WERI-Rb-1 (cell line): ENCODE results near the gene NME4.

ENCODE experiments used
- DNase-seq: peaks from one replicate; pipeline ENCODE4 v3.0.0-alpha.2; 2020
- H3K27ac ChIP-seq: fragments of 250-450 bp; sonication (Bioruptor Pico); 2 replicates; pipeline ENCODE4 v1.5.1; 2020; ENCODE audit warnings: mild to moderate bottlenecking, moderate library complexity
- H3K27me3 ChIP-seq: fragments of 250-450 bp; sonication (Bioruptor Pico); 2 replicates; pipeline ENCODE4 v1.5.1; 2021; ENCODE audit warnings: mild to moderate bottlenecking, low read depth, moderate library complexity; ENCODE audit not compliant: insufficient read depth, severe bottlenecking
- H3K36me3 ChIP-seq: fragments of 250-450 bp; sonication (Bioruptor Pico); 2 replicates; pipeline ENCODE4 v1.5.1; 2020; ENCODE audit warnings: mild to moderate bottlenecking, moderate library complexity
- H3K4me3 ChIP-seq: 2 replicates; pipeline ENCODE4 v1.5.1; 2011; ENCODE audit warnings: low read depth, mild to moderate bottlenecking, control low read depth, low read length
- H3K9me3 ChIP-seq: fragments of 250-450 bp; sonication (Bioruptor Pico); 2 replicates; pipeline ENCODE4 v1.5.1; 2021; ENCODE audit warnings: mild to moderate bottlenecking, moderate library complexity; ENCODE audit not compliant: severe bottlenecking
- TF ChIP-seq, protein P1 (sequence below): IDR thresholded peaks from 2 replicates; pipeline ENCODE4 v1.5.1; 2011; ENCODE audit warnings: low read depth, mild to moderate bottlenecking, control low read depth, inconsistent platforms, low read length

Gene NME4

DNA sequence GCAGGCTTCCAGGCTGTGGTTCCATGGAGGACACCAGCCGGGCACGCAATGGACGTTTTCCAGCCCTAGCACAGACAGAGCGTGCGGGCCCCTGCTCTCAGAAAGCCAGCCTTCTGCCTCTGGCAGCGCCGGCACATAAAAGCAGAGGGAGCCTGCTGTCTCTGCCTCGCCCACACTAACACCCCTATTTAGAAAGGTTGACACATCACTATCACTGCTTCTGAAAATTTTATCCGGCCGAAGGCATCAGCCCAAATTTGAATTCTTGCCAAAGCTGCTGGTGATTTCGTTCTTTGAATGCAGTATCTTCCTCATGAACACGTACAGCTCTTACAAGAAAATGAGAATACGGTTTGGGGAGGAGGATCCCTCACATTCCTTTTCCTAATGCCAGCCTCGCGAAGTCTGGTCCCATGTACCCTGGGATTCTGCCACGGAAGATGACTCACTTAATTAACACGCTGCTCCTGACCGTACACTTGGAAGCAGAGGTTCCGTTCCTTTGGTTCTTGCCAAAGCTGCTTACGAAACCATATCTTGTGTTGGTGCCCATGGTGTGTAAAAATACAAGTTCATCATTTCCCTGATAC, 27.1 kb downstream of the NME4 start:
- no peaks in the 10 kb centered on the region for H3K9me3 ChIP-seq
- no peaks in the 10 kb centered on the region for H3K27me3 ChIP-seq
- H3K27ac ChIP-seq, result no peak overlapping the region
- no peak for DNase-seq
- TF ChIP-seq, protein P1, sequence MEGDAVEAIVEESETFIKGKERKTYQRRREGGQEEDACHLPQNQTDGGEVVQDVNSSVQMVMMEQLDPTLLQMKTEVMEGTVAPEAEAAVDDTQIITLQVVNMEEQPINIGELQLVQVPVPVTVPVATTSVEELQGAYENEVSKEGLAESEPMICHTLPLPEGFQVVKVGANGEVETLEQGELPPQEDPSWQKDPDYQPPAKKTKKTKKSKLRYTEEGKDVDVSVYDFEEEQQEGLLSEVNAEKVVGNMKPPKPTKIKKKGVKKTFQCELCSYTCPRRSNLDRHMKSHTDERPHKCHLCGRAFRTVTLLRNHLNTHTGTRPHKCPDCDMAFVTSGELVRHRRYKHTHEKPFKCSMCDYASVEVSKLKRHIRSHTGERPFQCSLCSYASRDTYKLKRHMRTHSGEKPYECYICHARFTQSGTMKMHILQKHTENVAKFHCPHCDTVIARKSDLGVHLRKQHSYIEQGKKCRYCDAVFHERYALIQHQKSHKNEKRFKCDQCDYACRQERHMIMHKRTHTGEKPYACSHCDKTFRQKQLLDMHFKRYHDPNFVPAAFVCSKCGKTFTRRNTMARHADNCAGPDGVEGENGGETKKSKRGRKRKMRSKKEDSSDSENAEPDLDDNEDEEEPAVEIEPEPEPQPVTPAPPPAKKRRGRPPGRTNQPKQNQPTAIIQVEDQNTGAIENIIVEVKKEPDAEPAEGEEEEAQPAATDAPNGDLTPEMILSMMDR, result no peak
- H3K36me3 ChIP-seq, result peaks cover 13% of the 10 kb centered on the region
- no peak overlapping the region for H3K4me3 ChIP-seq

DNA sequence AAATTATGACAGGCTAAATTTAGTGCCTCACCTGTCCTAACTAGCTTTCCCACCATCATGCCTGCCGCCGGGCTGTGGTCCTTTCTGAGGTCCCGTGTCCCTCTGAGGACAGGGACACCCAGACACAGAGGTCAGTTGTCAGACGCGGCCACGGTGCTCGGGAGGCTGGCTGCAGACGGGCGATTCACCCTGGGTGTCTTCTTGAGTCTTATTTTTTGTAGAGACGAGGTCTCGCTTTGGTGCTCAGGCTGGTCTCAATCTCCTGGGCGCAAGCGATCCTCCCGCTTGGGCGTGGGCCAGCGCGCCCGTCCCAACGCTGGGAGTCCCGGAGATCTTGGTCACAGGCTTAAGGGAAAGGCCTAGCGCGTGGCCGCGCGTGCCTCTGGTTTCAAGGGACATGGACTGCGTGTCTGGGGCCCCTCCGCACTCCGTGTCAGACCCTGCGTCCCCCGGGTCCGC, 27.7 kb downstream of the NME4 start:
- H3K4me3 ChIP-seq, result peak overlapping the region; percentile 45
- no peak for DNase-seq
- TF ChIP-seq, protein P1, result no peak
- H3K27ac ChIP-seq, result peak overlapping the region; percentile 74
- H3K27me3 ChIP-seq, result no peaks in the 10 kb centered on the region
- peaks cover 13% of the 10 kb centered on the region for H3K36me3 ChIP-seq
- H3K9me3 ChIP-seq, result no peaks in the 10 kb centered on the region

DNA sequence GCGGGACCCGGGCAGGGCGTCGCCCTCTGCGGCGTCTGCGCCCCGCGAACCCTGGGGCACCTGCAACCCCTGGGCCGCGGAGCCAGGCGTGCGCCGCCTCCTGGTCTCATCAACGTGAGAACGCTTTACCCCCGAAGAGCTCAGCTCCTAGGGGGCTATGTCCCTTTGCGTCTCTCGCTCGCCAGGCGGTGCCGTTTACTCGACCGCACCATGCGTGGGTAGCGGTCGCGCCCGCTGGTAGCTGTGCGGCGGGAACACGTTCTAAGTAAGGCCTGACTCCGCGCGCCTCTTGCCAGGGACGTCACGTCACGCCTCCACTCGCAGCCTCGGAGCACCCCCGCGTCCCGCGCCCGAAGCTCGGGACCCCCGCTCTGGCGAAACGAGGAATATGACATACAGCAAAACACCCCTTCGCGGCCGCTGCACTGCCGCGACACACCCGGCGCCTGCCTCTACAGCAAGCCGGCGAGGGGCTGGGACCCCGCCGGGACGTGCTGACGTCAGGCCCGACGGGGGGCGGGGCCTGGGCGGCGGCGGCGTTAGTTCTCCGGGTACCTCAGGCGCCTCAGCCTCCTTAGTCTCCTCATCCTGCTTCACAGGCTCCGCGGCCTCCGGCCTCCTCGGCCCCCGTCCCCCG, 28.2 kb downstream of the NME4 start, which contains the start of gene RAB11FIP3:
TSS of gene RAB11FIP3 (plus strand) at position 568 of the 637 bp plus-strand sequence. CDS start 358 bp downstream, outside the sequence.
- Histone ChIP-seq H3K27ac (peak within 1 kb of the TSS; percentile 74), H3K36me3 (peaks cover 13% of the 10 kb centered on the region), H3K9me3 (no peaks in the 10 kb centered on the region), H3K4me3 (peak within 1 kb of the TSS; percentile 80), H3K27me3 (no peaks in the 10 kb centered on the region)
- DNase-seq, result peak; percentile 88
- TF ChIP-seq, protein P1, result peak; percentile 43; the same call in 1 of the 2 replicates

DNA sequence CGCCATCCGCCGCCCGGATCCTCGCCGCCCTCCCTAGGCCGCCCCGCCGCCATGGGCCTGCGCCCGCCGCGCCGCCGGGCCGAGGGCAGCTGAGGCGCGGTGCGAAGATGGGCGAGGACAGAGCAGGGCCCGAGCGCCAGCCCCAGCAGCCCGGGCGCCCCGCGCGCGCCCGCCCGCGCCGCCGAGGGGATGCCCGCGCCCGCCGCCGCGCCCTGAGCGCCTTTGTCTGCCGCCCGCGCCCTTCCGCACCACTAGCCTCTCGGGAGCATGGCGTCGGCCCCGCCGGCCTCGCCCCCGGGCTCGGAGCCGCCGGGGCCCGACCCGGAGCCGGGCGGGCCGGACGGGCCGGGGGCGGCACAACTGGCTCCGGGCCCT, 28.7 kb downstream of the NME4 start:
- no peaks in the 10 kb centered on the region for H3K9me3 ChIP-seq
- H3K36me3 ChIP-seq, result peaks cover 13% of the 10 kb centered on the region
- H3K4me3 ChIP-seq, result peak overlapping the region; percentile 80; the same call in 1 of the 2 replicates
- H3K27ac ChIP-seq, result no peak overlapping the region; the same call in 1 of the 2 replicates
- no peak for DNase-seq
- TF ChIP-seq, protein P1, result no peak
- no peaks in the 10 kb centered on the region for H3K27me3 ChIP-seq

DNA sequence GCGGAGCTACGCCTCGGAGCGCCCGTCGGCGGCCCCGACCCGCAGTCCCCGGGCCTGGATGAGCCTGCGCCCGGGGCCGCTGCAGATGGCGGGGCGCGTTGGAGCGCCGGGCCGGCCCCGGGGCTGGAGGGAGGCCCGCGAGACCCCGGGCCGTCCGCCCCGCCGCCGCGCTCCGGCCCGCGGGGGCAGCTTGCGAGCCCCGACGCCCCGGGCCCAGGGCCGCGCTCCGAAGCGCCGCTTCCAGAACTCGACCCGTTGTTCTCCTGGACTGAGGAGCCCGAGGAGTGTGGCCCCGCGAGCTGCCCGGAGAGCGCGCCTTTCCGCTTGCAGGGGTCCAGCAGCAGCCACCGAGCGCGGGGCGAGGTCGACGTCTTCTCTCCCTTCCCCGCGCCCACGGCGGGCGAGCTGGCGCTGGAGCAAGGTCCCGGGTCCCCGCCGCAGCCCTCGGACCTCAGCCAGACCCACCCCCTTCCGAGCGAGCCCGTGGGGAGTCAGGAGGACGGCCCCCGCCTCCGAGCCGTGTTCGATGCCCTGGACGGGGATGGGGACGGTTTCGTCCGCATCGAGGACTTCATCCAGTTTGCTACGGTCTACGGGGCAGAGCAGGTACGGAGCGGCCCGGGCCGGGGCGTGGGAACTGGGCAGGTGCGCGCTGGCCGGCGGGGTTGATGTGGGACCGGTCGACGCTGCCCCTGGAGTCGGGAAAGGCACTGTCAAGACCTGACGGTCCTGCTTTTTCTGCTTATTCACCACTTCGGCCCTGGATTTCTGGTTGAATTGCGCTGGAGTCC, 29.3 kb downstream of the NME4 start:
- Histone ChIP-seq H3K36me3 (peaks cover 16% of the 10 kb centered on the region), H3K27ac (peak overlapping the region; percentile 22), H3K27me3 (no peaks in the 10 kb centered on the region), H3K9me3 (no peaks in the 10 kb centered on the region), H3K4me3 (peak overlapping the region; percentile 80)
- TF ChIP-seq, protein P1, result no peak
- peak; percentile 14 for DNase-seq
